NCI-H2107 (cell line): ENCODE data around the gene MAD1L1.

Experiments used
- DNase-seq: peaks from one replicate; lab custom pipeline; 2025; lab: John Stamatoyannopoulos, UW

The MAD1L1 gene

DNA sequence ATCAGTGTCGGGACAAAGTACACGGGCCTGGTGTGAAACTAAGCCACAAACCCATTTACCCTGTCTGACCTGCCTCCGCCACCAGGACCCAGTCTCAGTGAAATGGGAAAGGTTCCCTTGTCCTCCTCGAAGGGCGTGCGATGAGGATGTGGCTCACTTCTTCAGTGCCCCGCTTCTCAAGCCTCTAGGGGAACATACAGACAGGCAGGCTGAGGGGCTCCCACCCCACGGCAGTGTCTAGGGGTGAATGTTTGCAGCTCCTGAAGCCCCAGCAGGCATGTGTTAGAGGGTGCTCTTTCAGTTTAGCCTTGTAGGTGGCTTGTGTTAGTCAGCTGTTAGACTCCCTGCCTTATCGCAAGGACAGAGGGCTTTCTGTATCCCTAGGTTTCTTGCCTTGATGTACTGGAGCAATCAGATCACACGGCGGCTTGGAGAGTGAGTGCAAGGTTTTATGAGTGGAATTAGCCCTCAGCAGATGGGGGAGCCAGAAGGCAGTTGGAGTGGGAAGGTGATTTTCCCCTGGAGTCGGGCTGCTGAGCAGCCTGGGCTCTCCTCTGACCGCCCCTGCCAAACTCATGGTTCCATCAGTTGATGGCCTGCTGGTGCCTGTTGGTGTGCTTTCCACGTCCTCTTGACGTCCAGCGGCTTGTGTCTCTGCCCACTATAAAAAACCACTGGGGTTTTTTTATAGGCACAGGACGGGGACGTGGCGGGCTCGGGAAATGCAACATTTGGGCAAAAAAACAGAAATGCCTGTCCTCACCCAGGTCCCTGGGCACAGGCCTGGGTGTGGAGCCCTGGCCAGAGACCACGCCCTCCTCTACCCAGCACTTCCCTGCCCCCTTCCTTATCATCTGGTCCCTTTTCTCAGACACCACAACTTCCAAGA is 10.0 kb upstream of the MAD1L1 start:
- DNase-seq: no peak

DNA sequence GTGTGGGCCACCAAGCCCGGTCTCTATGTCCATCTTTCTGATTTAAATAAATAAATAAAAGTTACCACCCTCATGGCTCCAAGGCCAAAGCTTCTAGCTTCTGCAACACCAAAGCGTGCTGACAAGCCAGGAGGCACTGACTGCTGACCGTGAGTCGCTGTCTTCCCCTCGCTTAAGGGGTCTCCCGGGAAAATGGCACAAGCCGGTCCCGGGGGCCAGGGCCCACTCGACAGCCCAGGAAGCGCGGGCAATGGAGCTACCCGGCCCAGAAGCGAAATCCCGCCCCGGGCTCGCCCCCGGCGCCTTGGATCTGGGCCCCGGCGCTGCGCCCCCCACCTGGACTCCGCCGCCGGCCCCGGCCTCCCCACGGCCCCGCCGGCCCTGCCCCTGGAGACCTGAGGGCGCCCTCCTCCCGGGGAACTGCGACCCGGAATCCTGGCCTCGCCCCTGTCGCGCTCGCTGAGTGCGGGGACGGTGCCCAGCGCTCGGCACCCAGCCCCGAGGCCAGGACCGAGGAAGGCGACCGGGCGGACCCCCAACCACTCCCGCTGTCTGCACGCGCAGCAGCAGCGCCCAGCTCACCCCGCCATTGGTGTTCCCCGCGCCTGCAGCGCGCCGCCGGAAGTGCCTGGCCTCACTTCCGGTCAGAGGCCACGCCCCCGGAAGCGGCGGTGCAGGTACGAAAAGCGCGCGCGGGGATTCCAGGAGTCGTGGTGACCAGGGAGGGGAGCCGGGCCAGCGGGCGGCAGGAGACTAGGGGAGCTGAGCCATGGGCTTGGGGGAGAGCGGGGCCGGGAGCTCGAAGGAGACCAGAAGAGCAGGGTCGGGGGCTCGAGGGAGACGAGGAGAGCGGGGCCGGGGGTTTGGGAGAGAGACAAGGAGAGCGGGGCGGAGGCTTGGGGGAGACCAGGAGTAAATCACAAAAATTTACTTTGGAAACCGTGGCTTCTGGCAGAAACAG is 9.1 kb upstream of the MAD1L1 start, which contains the start of the genes MRM2 and NUDT1:
Gene MRM2, minus strand, starts transcription at position 626 of the 961 bp plus-strand sequence. Its CDS starts 36 bp downstream, at position 590.
Gene NUDT1, plus strand, starts transcription at position 647 of the 961 bp plus-strand sequence. CDS start 2,349 bp downstream, outside the sequence.
- DNase-seq: peak; percentile 66

DNA sequence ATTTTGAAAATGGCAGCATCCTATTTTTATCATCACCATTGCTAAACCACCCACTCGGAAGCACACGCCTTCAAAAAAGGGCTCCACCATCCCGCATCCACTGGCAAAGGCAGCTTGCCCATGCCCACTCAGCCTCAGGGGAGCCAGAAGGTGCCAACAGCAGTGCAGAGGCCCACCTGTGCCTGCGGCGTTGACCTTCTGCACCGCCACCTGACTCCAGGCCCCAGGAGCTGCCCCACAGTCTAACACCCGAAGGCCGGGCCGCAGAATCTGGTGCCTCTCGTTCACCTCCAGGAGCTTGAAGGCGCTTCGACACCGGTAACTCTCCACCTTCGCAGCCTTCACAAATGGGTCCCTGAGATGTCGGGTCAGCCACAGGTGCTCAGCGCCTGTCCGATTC is 6.5 kb upstream of the MAD1L1 start:
- no peak for DNase-seq

DNA sequence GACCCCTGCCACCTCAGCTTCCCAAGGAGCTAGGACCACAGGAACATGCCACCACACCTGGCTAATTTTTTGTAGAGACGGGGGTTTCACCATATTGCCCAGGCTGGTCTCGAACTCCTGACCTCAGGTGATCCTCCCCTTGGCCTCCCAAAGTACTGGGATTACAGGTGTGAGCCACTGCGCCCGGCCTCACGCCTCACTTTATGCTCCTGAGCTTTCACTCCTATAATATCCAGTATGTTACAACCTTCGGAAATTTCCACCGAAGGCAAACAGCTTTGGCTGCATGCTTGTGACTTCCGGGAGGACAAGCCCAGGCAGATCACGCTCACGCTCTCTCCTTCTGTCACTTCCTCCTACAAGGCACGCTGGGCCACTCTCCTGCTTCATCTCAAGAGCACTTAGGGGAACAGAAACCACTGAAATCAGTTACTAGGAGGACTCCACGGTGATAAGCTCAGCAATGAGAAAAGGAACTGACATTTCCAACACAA is 4.4 kb upstream of the MAD1L1 start:
- peak; percentile 22 for DNase-seq

DNA sequence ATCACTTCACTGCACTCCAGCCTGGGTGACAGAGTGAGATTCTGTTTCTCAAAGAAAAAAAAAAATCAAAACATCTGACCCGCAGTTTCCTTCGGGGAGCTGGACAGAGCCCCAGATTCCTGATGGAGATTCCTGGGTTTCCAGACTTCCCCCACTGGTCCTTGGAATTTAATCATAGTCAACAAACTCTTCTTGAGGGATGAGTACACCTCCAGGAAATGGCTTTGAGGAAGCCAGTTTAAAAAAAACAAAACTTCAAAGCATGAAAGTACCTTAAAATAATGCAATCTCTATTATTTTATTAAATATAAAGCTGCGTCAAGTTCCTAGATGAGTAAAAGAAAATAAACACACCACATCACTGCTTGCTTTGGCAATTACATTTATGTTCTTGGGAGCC is 1.2 kb upstream of the MAD1L1 start:
- no peak for DNase-seq

DNA sequence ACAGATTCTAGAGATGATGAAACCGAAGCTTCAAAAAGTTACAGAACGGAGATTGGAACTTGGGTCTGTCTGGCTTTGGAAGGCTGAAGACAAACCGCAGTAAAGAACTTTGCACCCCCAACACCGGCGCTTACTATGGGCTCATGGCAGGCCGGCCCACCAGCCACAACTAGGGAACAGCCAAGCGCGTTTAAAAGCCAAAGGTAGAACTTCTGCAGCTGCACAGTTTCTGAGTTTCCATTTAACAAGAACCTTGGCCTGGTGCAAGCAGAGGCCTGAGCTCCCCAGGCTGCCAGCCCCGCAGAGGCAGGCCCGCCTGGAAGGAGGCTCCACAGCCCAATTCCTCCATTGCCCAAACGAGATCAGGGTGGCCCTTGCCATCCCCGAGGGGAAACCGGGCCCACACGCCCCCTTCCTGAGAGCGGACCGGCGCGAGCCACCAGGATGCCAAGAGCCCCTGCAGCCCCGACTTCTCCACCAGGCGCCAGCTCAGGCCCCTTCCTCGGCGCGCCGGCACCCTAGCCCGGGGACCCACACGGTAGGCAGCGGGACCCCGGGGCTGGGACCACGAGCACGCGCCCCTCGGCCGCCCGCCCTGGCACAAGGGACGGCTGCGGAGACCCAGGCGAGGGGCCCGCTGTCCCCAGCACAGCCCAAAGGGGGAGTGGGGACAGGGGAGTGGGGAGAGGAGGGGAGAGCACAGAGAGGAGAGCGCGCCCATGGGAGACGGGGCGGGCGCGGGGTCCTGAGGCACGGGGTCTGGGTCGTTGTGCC is 566 bp downstream of the MAD1L1 start:
- no peak for DNase-seq

DNA sequence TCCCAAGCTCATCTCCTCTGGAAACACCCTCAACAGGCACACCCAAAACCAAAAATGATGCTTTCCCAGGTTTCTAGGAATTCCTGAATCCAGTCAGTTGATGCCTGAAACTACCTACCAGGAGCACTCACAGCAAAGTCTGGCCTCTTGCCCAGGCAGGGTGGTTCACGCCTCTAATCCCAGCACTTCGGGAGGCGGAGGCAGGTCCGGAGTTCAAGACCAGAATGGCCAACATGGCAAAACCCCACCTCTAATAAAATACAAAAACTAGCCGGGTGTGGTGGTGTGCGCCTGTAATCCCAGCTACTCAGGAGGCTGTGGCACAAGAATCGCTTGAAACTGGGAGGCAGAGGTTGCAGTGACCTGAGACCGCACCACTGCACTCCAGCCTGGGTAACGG is 1.9 kb downstream of the MAD1L1 start:
- DNase-seq: no peak

DNA sequence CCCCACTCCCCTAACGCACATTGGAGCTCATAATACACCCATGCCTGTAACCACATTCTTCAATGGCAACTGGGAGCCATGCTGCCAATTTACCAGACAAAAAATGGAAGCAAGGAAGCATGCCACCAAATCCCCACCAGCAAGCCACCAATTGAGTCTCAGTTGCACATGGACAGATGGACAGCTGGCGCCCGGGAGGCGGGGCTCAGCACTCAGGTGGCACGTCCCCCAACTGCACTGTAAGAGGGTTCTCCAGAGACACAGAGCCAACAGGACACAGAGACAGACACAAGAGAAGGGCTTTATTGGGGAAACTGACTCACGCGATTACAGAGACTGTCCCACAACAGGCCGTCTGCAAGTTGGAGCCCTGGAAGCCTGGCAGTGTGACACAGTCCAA is 2.5 kb downstream of the MAD1L1 start:
- no peak for DNase-seq

DNA sequence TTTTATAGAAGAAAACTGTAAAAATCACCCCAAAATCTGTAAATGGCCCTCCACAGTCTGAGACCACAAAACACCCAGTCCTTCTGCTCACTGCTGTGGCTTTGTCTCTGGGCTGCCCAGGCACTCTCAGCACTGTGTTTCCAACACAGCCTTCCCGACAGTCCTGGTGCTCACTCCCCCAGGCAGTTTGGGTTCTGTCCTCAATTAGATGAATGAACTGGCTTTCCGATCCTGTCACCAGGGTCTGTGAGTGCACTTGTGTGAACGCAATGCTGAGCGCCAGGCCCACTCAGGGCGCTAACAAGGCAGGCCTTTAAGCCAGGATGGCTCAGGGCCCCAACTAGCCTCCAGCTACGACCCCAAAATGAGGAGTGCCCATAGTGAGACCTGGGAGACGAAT is 3.3 kb downstream of the MAD1L1 start:
- DNase-seq: no peak

DNA sequence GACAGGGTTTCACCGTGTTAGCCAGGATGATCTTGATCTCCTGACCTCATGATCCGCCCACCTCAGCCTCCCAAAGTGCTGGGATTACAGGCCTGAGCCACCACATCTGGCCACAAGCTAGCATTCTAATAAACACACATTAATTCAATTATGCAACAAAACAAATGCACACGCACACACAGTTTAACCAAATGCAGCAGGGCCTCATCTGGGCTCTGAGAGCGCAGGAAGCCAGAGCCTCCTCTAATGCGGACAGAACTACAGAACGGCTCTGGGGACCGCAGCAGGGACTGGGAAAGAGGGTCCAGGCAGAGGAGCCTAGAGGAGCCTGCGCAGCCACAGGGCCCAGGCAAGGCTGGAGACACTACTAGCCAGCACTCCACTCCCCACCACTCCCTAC is 3.8 kb downstream of the MAD1L1 start:
- no peak for DNase-seq

DNA sequence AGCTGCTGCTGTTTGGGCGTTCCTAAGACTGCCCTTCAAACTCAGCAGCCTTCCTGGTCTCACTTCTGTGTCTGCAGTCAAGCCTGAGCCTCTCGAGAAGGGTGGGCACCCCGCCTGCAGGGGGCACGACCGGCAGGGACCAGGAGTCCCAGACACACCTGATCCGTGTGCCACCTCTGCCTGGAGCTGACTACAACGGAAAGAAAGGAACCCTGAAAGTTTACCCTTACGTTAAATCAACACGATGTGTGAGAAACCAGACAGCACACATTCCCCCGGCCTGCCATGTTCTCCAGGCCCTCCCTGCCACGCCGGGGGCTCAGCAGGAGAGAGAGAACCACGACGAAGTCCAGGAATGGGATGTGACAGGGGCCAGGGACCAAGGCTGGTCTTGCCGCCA is 5.0 kb downstream of the MAD1L1 start:
- DNase-seq: no peak

DNA sequence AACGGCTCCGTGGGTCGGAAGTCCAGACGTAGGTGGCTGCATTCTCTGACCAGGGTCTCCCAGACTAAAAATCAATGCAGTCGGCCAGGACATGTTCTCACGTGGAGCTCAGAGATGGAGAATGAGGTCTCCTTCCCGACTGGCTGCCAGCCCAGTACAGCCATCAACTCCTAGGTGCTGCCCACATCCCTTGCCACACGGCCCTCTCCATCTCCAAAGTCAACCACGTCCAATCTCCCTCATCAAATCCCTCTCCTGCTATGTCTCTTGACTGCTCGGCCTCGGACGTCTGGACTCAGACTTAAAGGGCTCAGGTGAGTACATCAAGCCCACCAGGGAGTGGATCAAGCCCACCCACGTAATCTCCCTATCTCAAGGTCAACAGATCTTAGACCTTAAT is 6.9 kb downstream of the MAD1L1 start:
- DNase-seq: no peak

DNA sequence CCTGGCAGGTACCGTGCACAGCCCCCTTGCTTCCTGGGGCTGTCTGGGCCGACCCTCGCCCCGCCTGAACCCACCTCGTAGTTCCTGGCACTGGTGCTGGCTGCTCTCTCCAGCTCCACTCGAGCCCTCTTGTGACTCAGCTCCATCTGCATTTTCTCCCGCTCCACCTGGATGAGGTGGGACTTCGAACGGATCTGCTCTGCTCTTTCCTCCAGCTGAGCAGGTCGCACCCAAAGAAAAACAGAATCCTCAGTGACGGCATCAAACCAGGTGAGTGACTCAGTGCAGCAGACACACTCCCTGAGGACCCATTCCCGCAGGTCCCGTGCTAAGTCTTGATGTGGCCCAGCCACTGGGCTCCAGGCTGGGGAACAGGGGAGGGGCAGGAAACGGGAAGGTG is 7.4 kb downstream of the MAD1L1 start:
- no peak for DNase-seq

DNA sequence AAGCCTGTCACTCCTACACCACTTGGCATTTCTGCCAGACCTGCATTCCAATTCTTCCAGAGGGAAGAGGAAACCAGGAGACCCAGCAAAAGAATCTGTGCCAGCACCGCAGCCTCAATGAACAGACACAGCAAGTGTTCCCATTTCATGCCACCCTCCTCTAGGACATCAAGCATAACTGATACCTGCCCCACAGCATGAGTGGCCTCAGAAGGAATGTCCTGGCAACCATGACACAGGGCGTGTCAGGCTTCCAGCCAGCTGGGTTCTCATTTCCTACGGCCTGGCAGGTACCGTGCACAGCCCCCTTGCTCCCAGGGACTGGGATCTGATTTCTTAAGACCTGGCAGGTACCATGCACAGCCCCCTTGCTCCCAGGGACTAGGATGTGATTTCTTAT is 7.8 kb downstream of the MAD1L1 start:
- no peak for DNase-seq

DNA sequence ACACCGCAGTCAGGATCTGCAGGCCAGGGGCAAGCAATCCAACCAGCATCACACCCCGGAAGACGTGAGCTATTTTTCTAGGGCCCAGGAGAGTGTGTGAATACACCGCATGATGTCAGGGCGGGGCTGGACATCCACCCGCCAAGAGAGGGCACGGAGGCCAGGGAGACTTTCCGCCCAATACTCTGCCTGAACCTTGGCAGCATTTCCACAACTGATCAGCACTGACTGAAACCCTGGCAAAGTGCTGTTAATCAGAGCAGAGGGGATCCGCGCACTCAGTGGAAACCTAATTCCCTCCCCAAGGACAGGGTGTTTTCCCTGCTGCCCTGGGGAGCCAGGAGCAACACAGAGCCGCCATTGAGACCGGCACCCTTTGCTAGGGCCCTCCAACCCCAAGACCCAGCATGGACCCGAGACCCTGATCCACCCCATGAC is 8.2 kb downstream of the MAD1L1 start:
- DNase-seq: no peak

DNA sequence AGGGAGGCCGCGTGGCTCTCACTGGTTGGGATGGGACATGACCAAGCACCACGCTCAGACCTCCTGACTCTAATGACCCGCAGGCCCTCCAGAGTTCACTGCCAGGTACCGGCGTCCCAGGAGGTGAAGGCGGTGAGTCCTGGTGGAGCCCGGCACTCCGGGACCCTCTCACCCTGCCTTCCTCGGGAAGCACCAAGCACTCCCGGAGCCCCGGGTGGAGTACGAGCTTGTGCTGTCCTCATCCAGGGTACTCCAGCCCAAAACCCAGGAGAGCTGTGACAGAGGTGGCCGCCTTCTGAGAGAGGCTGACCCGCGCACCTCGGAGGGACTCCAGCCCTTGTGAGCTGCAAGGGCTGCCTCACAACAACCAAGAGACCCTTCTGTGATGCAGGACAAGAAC is 9.4 kb downstream of the MAD1L1 start:
- DNase-seq: no peak

DNA sequence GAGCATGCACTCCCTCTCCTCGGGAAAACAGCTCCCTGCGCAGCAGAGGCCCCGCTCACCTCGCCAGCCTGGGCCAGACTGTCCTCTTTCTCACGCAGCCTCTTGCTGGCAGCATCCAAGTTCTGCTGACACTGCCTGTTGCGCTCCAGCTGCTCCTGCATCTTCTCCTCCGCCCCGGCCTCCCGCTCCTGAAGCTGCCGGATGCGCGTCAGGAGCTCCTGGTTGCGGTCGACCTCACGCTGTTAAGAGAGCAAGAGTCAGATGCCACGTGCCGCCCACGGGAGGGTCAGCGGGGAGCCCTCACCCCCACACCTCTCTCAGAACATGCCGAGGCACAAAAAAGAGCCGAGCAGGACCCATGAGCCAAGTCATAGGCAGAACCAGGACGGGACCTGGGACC is 10.2 kb downstream of the MAD1L1 start:
- no peak for DNase-seq

DNA sequence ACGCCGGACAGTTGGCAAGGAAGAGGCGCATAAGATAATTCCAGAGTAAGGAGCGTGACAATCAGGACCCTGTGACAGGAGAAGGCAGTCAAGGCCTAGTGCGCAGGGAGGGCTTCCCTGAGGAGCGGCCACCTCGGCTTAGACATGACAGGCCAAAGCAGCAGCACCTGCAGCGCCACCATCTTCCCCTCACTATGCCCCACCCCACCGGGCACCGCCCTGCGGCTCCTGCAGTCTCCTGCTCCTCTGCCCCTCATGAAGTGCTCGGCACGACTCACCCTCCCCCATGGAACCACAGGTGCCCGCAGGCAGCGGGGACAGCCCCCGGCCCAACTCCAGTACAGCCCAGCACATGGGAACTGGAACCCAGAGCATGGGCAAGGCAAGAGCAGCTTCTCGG is 11.8 kb downstream of the MAD1L1 start:
- no peak for DNase-seq

DNA sequence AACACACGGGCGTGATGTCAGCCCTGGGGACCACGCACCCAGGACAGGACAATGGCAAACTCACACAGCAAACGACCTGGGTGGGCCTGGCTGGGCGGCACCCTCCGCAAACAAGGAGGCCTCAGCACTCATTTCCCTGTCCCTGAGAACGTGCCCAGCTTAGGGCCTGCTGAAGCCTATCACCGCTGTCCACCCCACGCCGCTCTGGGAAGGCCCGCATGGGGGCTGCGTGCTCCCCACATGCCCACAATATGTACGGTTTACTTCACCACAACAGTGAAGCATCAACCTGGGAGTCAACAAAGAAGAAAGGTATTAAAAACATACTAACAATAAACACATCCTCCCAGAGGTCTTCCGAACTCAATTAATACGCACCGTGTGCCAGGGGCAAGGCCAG is 12.2 kb downstream of the MAD1L1 start:
- no peak for DNase-seq

DNA sequence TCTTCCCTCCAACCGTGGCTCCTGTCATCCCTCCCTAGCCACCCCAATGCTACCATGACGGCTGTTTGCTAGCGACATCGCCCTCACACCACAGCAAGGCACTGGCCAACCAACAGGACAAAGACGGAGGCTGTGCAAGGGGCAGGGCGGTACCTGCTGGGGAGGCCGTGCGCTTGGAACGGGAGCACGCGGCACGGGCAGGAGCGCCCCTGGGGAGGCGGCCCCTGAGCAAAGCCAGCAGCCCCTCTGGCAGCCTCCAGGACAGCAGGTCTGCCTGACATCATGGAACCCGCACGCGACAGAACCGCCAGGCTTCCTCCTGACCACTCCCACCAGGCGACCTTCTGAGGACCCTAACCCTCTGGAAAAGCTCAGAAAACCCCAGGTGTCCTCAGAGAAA is 12.7 kb downstream of the MAD1L1 start:
- DNase-seq: no peak

DNA sequence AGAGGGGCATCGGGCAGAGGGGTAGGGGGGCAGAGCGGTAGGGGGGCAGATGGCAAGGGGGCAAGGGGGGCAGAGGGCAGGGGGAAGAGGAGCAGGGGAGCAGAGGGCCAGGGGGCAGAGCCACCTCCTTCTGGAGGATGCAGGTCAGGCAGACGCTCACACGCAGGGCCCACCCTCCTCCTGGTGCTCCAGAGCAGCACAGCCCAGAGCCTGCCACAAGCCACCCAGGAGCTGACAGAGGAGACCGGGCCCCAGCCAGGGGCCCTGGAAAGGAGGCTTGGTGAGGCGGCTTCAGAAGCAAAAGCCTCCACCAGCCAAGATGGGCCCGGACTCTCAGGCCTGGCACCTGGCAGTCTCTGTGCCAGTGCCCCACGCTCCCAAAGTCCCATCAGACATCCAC is 13.1 kb downstream of the MAD1L1 start:
- no peak for DNase-seq

DNA sequence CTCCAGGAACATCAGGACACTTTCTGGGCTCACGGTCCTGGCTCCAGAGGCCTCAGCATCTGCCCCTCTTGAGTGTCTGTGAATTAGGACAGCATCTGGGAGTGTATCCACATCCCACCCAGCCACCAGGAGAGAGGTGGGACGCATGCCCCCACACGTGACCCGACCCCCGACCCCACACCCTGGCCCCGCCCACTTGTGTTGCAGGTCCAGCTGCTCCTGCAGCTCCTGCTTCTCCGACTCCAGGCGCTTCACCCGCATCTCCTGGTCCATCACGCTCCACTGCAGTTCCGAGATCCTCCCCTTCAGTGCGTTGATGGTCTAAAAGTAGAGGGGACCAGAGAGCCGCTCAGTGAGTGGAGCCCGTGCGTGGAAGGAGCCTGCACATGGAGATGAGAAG is 13.6 kb downstream of the MAD1L1 start:
- DNase-seq: no peak
